ENCODE measurements around the gene SH3RF1.

DNA sequence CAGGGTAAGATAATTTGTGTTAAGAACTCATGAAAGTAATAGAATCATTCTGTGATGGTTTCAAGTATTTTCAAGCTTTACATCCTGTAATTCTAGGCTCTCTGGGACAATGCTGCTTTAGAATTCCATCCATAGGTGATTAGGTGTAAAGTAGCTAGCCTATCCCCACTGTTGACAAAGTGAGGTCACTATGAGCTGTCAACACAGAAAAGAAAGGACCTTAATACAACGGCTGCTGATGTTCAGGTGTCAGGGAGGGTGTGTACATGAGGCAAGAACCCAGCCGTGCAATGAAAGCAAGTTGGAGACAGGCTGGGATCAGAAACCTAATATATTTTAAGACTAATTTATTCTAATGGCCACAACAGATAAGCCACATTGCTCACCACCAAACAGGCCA, 36.8 kb upstream of the SH3RF1 start:
- TF ChIP-seq, protein P1, sequence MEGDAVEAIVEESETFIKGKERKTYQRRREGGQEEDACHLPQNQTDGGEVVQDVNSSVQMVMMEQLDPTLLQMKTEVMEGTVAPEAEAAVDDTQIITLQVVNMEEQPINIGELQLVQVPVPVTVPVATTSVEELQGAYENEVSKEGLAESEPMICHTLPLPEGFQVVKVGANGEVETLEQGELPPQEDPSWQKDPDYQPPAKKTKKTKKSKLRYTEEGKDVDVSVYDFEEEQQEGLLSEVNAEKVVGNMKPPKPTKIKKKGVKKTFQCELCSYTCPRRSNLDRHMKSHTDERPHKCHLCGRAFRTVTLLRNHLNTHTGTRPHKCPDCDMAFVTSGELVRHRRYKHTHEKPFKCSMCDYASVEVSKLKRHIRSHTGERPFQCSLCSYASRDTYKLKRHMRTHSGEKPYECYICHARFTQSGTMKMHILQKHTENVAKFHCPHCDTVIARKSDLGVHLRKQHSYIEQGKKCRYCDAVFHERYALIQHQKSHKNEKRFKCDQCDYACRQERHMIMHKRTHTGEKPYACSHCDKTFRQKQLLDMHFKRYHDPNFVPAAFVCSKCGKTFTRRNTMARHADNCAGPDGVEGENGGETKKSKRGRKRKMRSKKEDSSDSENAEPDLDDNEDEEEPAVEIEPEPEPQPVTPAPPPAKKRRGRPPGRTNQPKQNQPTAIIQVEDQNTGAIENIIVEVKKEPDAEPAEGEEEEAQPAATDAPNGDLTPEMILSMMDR (IDR thresholded peaks at IDR 0.05) = no peak
- no peak for TF ChIP-seq EZH2 (IDR thresholded peaks at IDR 0.05)
- TF ChIP-seq EZH2phosphoT487 (IDR thresholded peaks at IDR 0.05) = no peak

Measured in neural progenitor cell (in vitro differentiated cells).